HEK293 (cell line): ENCODE results near the gene SYNJ2.

Experiments used
- CTCF ChIA-PET: fragments of 350-600 bp; formaldehyde crosslinking; extraction: SDS; loops from one replicate; lab custom pipeline; 2021; ENCODE audit warnings: antibody characterized with exemption; lab: Yijun Ruan, JAX
- POLR2A ChIA-PET: fragments of 300-600 bp; formaldehyde crosslinking; extraction: SDS; loops from one replicate; lab custom pipeline; 2020; ENCODE audit warnings: antibody characterized with exemption, inconsistent platforms; lab: Yijun Ruan, JAX
- H3K27ac ChIP-seq: fragments of 200-500 bp; sonication (Bioruptor generic); 2 replicates; pipeline ENCODE4 v1.5.1; 2014; ENCODE audit warnings: low read depth, low read length, control low read depth, inconsistent platforms; ENCODE audit errors: extremely low read depth
- H3K36me3 ChIP-seq, 2 experiments: fragments of 200-500 bp in 1 of 2; sonication (Bioruptor generic) in 1 of 2; 1 replicate in 1 of 2; 2 replicates in 1 of 2; pipeline ENCODE4 v1.5.1; 2014 to 2017; ENCODE audit warnings: inconsistent platforms in 2 of 2, low read length in 2 of 2; ENCODE audit not compliant: control insufficient read depth in 2 of 2, insufficient read depth in 1 of 2
- H3K4me1 ChIP-seq: fragments of 200-500 bp; sonication (Bioruptor generic); 2 replicates; pipeline ENCODE4 v1.5.1; 2014; ENCODE audit warnings: mild to moderate bottlenecking, low read length, inconsistent platforms; ENCODE audit not compliant: control insufficient read depth, insufficient read depth
- H3K4me3 ChIP-seq: 2 replicates; pipeline ENCODE4 v1.5.1; 2011; ENCODE audit warnings: low read depth, mild to moderate bottlenecking, control low read depth, low read length, moderate library complexity
- H3K9me3 ChIP-seq: fragments of 200-500 bp; sonication (Bioruptor generic); 2 replicates; pipeline ENCODE4 v1.5.1; 2014; ENCODE audit warnings: low read depth, low read length, inconsistent platforms; ENCODE audit not compliant: control insufficient read depth, insufficient read depth
- EGR2 ChIP-seq: fragments of 450-650 bp; formaldehyde crosslinking; IDR thresholded peaks from 2 replicates; pipeline ENCODE4 v1.5.1; 2016; ENCODE audit warnings: low read depth, missing biosample characterization, missing genetic modification characterization
- INSM2 ChIP-seq: fragments of 450-650 bp; formaldehyde crosslinking; IDR thresholded peaks from 2 replicates; pipeline ENCODE4 v1.5.1; 2016; ENCODE audit warnings: missing biosample characterization, missing genetic modification characterization
- OSR2 ChIP-seq: fragments of 450-650 bp; formaldehyde crosslinking; IDR thresholded peaks from 2 replicates; pipeline ENCODE4 v1.5.1; 2016; ENCODE audit warnings: missing biosample characterization, missing genetic modification characterization
- SP3 ChIP-seq: fragments of 450-650 bp; formaldehyde crosslinking; IDR thresholded peaks from 2 replicates; pipeline ENCODE4 v1.5.1; 2016; ENCODE audit warnings: missing biosample characterization, missing genetic modification characterization
- WT1 ChIP-seq: fragments of 450-650 bp; formaldehyde crosslinking; IDR thresholded peaks from 2 replicates; pipeline ENCODE4 v1.5.1; 2016; ENCODE audit warnings: missing biosample characterization, missing genetic modification characterization
- YY2 ChIP-seq: fragments of 450-650 bp; formaldehyde crosslinking; IDR thresholded peaks from 2 replicates; pipeline ENCODE4 v1.5.1; 2016; ENCODE audit warnings: missing biosample characterization, missing genetic modification characterization
- ZBTB17 ChIP-seq: fragments of 450-650 bp; formaldehyde crosslinking; IDR thresholded peaks from 2 replicates; pipeline ENCODE4 v1.5.1; 2016; ENCODE audit warnings: missing biosample characterization, missing genetic modification characterization
- ZFP37 ChIP-seq: fragments of 450-650 bp; formaldehyde crosslinking; IDR thresholded peaks from 2 replicates; pipeline ENCODE4 v1.5.1; 2016; ENCODE audit warnings: missing biosample characterization, missing genetic modification characterization
- ZNF121 ChIP-seq: fragments of 450-650 bp; formaldehyde crosslinking; IDR thresholded peaks from 2 replicates; pipeline ENCODE4 v1.5.1; 2016; ENCODE audit warnings: missing biosample characterization, missing genetic modification characterization
- ZNF18 ChIP-seq: fragments of 450-650 bp; formaldehyde crosslinking; IDR thresholded peaks from 2 replicates; pipeline ENCODE4 v1.5.1; 2016; ENCODE audit warnings: missing biosample characterization, missing genetic modification characterization
- ZNF184 ChIP-seq: fragments of 450-650 bp; IDR thresholded peaks from 2 replicates; pipeline ENCODE4 v1.5.1; 2018; ENCODE audit warnings: missing biosample characterization, mild to moderate bottlenecking, missing genetic modification characterization
- ZNF292 ChIP-seq: fragments of 450-650 bp; formaldehyde crosslinking; IDR thresholded peaks from 2 replicates; pipeline ENCODE4 v1.5.1; 2016; ENCODE audit warnings: low read depth, missing biosample characterization, missing genetic modification characterization, borderline replicate concordance
- ZNF324 ChIP-seq: fragments of 450-650 bp; formaldehyde crosslinking; IDR thresholded peaks from 2 replicates; pipeline ENCODE4 v1.5.1; 2016; ENCODE audit warnings: missing biosample characterization, missing genetic modification characterization
- ZNF366 ChIP-seq: fragments of 450-650 bp; formaldehyde crosslinking; conservative IDR thresholded peaks from 2 replicates; pipeline ENCODE4 v1.5.1; 2016; ENCODE audit warnings: missing biosample characterization, missing genetic modification characterization
- ZNF488 ChIP-seq: fragments of 450-650 bp; formaldehyde crosslinking; IDR thresholded peaks from 2 replicates; pipeline ENCODE4 v1.5.1; 2016; ENCODE audit warnings: missing biosample characterization, missing genetic modification characterization
- ZNF600 ChIP-seq: fragments of 450-650 bp; formaldehyde crosslinking; IDR thresholded peaks from 2 replicates; pipeline ENCODE4 v1.5.1; 2016; ENCODE audit warnings: missing biosample characterization, missing genetic modification characterization
- ZNF610 ChIP-seq: fragments of 450-650 bp; formaldehyde crosslinking; IDR thresholded peaks from 2 replicates; pipeline ENCODE4 v1.5.1; 2016; ENCODE audit warnings: missing biosample characterization, missing genetic modification characterization, borderline replicate concordance
- ZNF624 ChIP-seq: fragments of 450-650 bp; formaldehyde crosslinking; IDR thresholded peaks from 2 replicates; pipeline ENCODE4 v1.5.1; 2017; ENCODE audit warnings: missing biosample characterization, missing genetic modification characterization
- ZNF626 ChIP-seq: fragments of 450-650 bp; sonication (Bioruptor Pico); formaldehyde crosslinking; IDR thresholded peaks from 2 replicates; pipeline ENCODE4 v1.5.1; 2018; ENCODE audit warnings: missing biosample characterization, missing genetic modification characterization, inconsistent platforms
- ZNF629 ChIP-seq: fragments of 450-650 bp; formaldehyde crosslinking; IDR thresholded peaks from 2 replicates; pipeline ENCODE4 v1.5.1; 2017; ENCODE audit warnings: missing biosample characterization, missing genetic modification characterization
- ZNF654 ChIP-seq: fragments of 450-650 bp; formaldehyde crosslinking; IDR thresholded peaks from 2 replicates; pipeline ENCODE4 v1.5.1; 2016; ENCODE audit warnings: low read depth, missing biosample characterization, missing genetic modification characterization
- ZNF660 ChIP-seq: fragments of 450-650 bp; IDR thresholded peaks from 2 replicates; pipeline ENCODE4 v1.5.1; 2018; ENCODE audit warnings: missing biosample characterization, mild to moderate bottlenecking, missing genetic modification characterization
- ZSCAN23 ChIP-seq: fragments of 450-650 bp; formaldehyde crosslinking; IDR thresholded peaks from 2 replicates; pipeline ENCODE4 v1.5.1; 2016; ENCODE audit warnings: missing biosample characterization, missing genetic modification characterization

The SYNJ2 gene

GRCh38 chr6:158043008-158043407, 61.3 kb downstream of the SYNJ2 start (continued):
- TF ChIP-seq ZNF488: no peak
- no peak for TF ChIP-seq ZNF624 (tag by site-specific recombination)
- TF ChIP-seq ZNF18 (tag by site-specific recombination): no peak
- TF ChIP-seq ZNF366: no peak
- TF ChIP-seq ZNF660: no peak
- no peak for TF ChIP-seq ZNF629 (tag by site-specific recombination)
- TF ChIP-seq EGR2: no peak

- Histone ChIP-seq H3K27ac (no peak overlapping the region), H3K9me3 (no peaks in the 10 kb centered on the region), H3K4me3 (no peak overlapping the region)
- ChIA-PET POLR2A (interaction anchor here (0.6 to 4.0 kb wide), 2 partner anchors 8 to 16 kb away, joined by 3 to 33 read pairs; no protein-coding TSS in a partner anchor), CTCF (interaction anchor here (0.6 to 5.4 kb wide), 3 partner anchors 18 to 36 kb away, joined by 3 to 33 read pairs (median 5); no protein-coding TSS in a partner anchor)
- TF ChIP-seq ZNF660 (no peak), OSR2 (tag by site-specific recombination) (no peak), ZNF600 (tag by site-specific recombination) (peak; percentile 54; the same call in 1 of the 2 replicates)
- TF ChIP-seq, all 188 proteins: peak for 1
- H3K36me3 ChIP-seq: peaks cover 0 to 17% of the 10 kb centered on the region in 2 experiments; a peak in 1 of 3 replicates
- H3K4me1 ChIP-seq: peaks cover 35% of the 10 kb centered on the region
These were observed 62.2 kb downstream of the SYNJ2 start for GRCh38 chr6:158043586-158044524.

GRCh38 chr6:158044525-158044888, 62.8 kb downstream of the SYNJ2 start:
- CTCF ChIA-PET: interaction anchor here (0.6 to 5.4 kb wide), 4 partner anchors 14 to 28 kb away, joined by 3 to 33 read pairs (median 3); no protein-coding TSS in a partner anchor
- no peak for TF ChIP-seq ZNF654 (tag by site-specific recombination)
- TF ChIP-seq ZNF324 (tag by site-specific recombination): no peak
- TF ChIP-seq ZNF626: no peak
- TF ChIP-seq YY2 (tag by site-specific recombination): no peak
- TF ChIP-seq ZSCAN23 (tag by site-specific recombination): no peak
- TF ChIP-seq ZNF610 (tag by site-specific recombination): no peak
- TF ChIP-seq ZNF629 (tag by site-specific recombination): no peak
- no peak for TF ChIP-seq WT1 (tag by site-specific recombination)
- no peak for TF ChIP-seq SP3
- TF ChIP-seq ZFP37: no peak
- TF ChIP-seq ZNF184 (tag by site-specific recombination): no peak
- no peak for TF ChIP-seq ZNF121 (tag by site-specific recombination)
- TF ChIP-seq ZBTB17 (tag by site-specific recombination): no peak
- no peak for TF ChIP-seq ZNF292 (tag by site-specific recombination)
- no peak for TF ChIP-seq INSM2 (tag by site-specific recombination)
- TF ChIP-seq, all 188 proteins: peak for 0
- H3K9me3 ChIP-seq: no peaks in the 10 kb centered on the region
- POLR2A ChIA-PET: interaction anchor here (0.6 kb wide), 1 partner anchor 8 kb away, joined by 3 read pairs; no protein-coding TSS in a partner anchor
- peaks cover 29% of the 10 kb centered on the region for H3K4me1 ChIP-seq
- H3K4me3 ChIP-seq: no peak overlapping the region
- H3K36me3 ChIP-seq: peaks cover 0 to 18% of the 10 kb centered on the region in 2 experiments; a peak in 1 of 3 replicates
- H3K27ac ChIP-seq: no peak overlapping the region
